ENCODE measurements around the gene LRFN2.

The LRFN2 gene

GRCh38 chr6:40511884-40512283 is 75.3 kb downstream of the LRFN2 start:
- DNase-seq = no peak

- no peak for DNase-seq
Measured at GRCh38 chr6:40510442-40510841, 76.7 kb downstream of the LRFN2 start.

GRCh38 chr6:40509716-40510260 is 77.4 kb downstream of the LRFN2 start:
- DNase-seq = no peak

GRCh38 chr6:40509086-40509485 is 78.1 kb downstream of the LRFN2 start:
- no peak for DNase-seq

- DNase-seq = no peak
Measured at GRCh38 chr6:40506954-40507353, 80.2 kb downstream of the LRFN2 start.

GRCh38 chr6:40505191-40505810 is 81.9 kb downstream of the LRFN2 start:
- DNase-seq = no peak

GRCh38 chr6:40504274-40504673 is 82.9 kb downstream of the LRFN2 start:
- DNase-seq = no peak

GRCh38 chr6:40500227-40500626 is 86.9 kb downstream of the LRFN2 start:
- DNase-seq = no peak

- DNase-seq = no peak
Measured at GRCh38 chr6:40499215-40499614, 87.9 kb downstream of the LRFN2 start.

GRCh38 chr6:40498148-40498547 is 89.0 kb downstream of the LRFN2 start:
- no peak for DNase-seq

- no peak for DNase-seq
Measured at GRCh38 chr6:40492187-40492586, 95.0 kb downstream of the LRFN2 start.

GRCh38 chr6:40490508-40490907 is 96.7 kb downstream of the LRFN2 start:
- no peak for DNase-seq

- no peak for DNase-seq
Measured at GRCh38 chr6:40489798-40490197, 97.4 kb downstream of the LRFN2 start.

- no peak for DNase-seq
Measured at GRCh38 chr6:40486576-40486975, 100.6 kb downstream of the LRFN2 start.

GRCh38 chr6:40485795-40486194 is 101.4 kb downstream of the LRFN2 start:
- no peak for DNase-seq

GRCh38 chr6:40485300-40485699 is 101.9 kb downstream of the LRFN2 start:
- no peak for DNase-seq

- DNase-seq = no peak
Measured at GRCh38 chr6:40484066-40484465, 103.1 kb downstream of the LRFN2 start.

- DNase-seq = no peak
Measured at GRCh38 chr6:40482532-40482931, 104.6 kb downstream of the LRFN2 start.

- no peak for DNase-seq
Measured at GRCh38 chr6:40480678-40481077, 106.5 kb downstream of the LRFN2 start.

GRCh38 chr6:40479706-40480105 is 107.5 kb downstream of the LRFN2 start:
- DNase-seq = no peak

GRCh38 chr6:40477246-40478126 is 109.7 kb downstream of the LRFN2 start:
- no peak for DNase-seq

- no peak for DNase-seq
Measured at GRCh38 chr6:40476673-40477072, 110.5 kb downstream of the LRFN2 start.

GRCh38 chr6:40474937-40475336 is 112.2 kb downstream of the LRFN2 start:
- no peak for DNase-seq

- DNase-seq = no peak
Measured at GRCh38 chr6:40473026-40473425, 114.1 kb downstream of the LRFN2 start.
